ENCODE measurements around the gene SECISBP2. TPM values are rescaled to one million over a fixed set of nuclear protein-coding genes. Genes with fewer than 3 reads are reported as not detected.

Gene SECISBP2
- polyA plus RNA-seq, 1 of the 3 experiments (the other 2 are of a cell fraction): 21.2 TPM

- H3F3A ChIP-seq (replicated peaks; ENCODE audit: insufficient read depth): no peaks in the 10 kb centered on the region
- H3K79me2 ChIP-seq (ENCODE audit: insufficient read depth): no peaks in the 10 kb centered on the region
- H3K9ac ChIP-seq: no peak overlapping the region
- no peaks in the 10 kb centered on the region for H4K20me1 ChIP-seq (ENCODE audit: insufficient read depth)
- no peaks in the 10 kb centered on the region for H3K27me3 ChIP-seq (ENCODE audit: insufficient read depth)
- CTCF ChIA-PET: interaction anchor here (0.9 to 1.5 kb wide), 2 partner anchors 87 to 143 kb away, joined by 3 read pairs; partner anchors contain the start of gene SECISBP2
- peak overlapping the region in 1 of 2 experiments; percentile 58; a peak in 2 of 4 replicates for H3K27ac ChIP-seq (ENCODE audit: low read depth in 2 of 2, low read length in 1 of 2)
- WGBS (ENCODE audit: low lambda C conversion rate): 86% methylated on average over 11 of the region's 11 CpGs
- POLR2A ChIA-PET: no interaction called here
- H3K4me3 ChIP-seq (ENCODE audit: low read depth in 2 of 2, low read length in 1 of 2): no peak overlapping the region
- H3K4me2 ChIP-seq: no peak overlapping the region
- peak; percentile 57 for DNase-seq
- no peak overlapping the region for H2AFZ ChIP-seq (ENCODE audit: low read depth)
- no peaks in the 10 kb centered on the region for H3K36me3 ChIP-seq (replicated peaks in 1 of 2; ENCODE audit: control insufficient read depth in 1 of 2, insufficient read depth in 2 of 2, low read length in 1 of 2)
- H3K9me2 ChIP-seq: no peaks in the 10 kb centered on the region
- H3K9me3 ChIP-seq: no peaks in the 10 kb centered on the region
- TF ChIP-seq RAD21 (IDR thresholded peaks at IDR 0.05; ENCODE audit: low read length) (no peak), USF1 (IDR thresholded peaks at IDR 0.05; ENCODE audit: borderline replicate concordance, low read depth) (no peak)
- peaks cover 0 to 32% of the 10 kb centered on the region in 2 experiments; a peak in 1 of 4 replicates for H3K4me1 ChIP-seq (ENCODE audit: control insufficient read depth in 1 of 2, insufficient read depth in 2 of 2, low read depth in 1 of 2, low read length in 1 of 2)
Measured at GRCh38 chr9:89405826-89406225, 87.5 kb downstream of the SECISBP2 start.

DNA sequence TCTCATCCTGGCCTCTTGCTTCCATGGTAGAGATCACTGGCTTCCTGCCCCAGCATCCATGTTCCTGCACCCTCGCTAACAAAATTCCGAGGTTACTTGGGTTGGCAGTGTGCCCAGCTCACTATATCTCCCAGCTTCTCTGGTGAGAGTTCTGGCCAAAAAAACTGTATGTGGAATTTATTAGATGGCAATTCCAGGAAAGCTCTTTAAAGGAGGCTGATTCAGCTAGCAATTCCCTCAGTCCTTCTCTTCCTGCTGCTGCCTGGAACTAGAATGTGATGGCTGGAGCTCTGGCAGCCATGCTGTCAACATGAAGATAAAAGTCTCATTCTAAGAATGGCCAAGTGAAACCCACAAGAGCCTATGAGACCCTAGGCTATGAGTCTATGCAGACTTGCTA, 88.8 kb downstream of the SECISBP2 start:
- peak overlapping the region in 1 of 2 experiments; percentile 3; a peak in 1 of 4 replicates for H3K27ac ChIP-seq (ENCODE audit: low read depth in 2 of 2, low read length in 1 of 2)
- no peaks in the 10 kb centered on the region for H3K9me2 ChIP-seq
- no peak overlapping the region for H3K9ac ChIP-seq
- H3K4me2 ChIP-seq: no peak overlapping the region
- no peaks in the 10 kb centered on the region for H3K9me3 ChIP-seq
- H3K79me2 ChIP-seq (ENCODE audit: insufficient read depth): no peaks in the 10 kb centered on the region
- H2AFZ ChIP-seq (ENCODE audit: low read depth): no peak overlapping the region
- no peak for TF ChIP-seq YY1 (IDR thresholded peaks at IDR 0.05; ENCODE audit: low read depth)
- H3K36me3 ChIP-seq (replicated peaks in 1 of 2; ENCODE audit: control insufficient read depth in 1 of 2, insufficient read depth in 2 of 2, low read length in 1 of 2): no peaks in the 10 kb centered on the region
- H3F3A ChIP-seq (replicated peaks; ENCODE audit: insufficient read depth): no peaks in the 10 kb centered on the region
- ChIA-PET POLR2A (no interaction called here), CTCF (interaction anchor here (1.2 to 1.5 kb wide), 2 partner anchors 88 to 144 kb away, joined by 3 read pairs; partner anchors contain the start of gene SECISBP2)
- H4K20me1 ChIP-seq (ENCODE audit: insufficient read depth): no peaks in the 10 kb centered on the region
- no peaks in the 10 kb centered on the region for H3K27me3 ChIP-seq (ENCODE audit: insufficient read depth)
- peaks cover 0 to 38% of the 10 kb centered on the region in 2 experiments; a peak in 1 of 4 replicates for H3K4me1 ChIP-seq (ENCODE audit: control insufficient read depth in 1 of 2, insufficient read depth in 2 of 2, low read depth in 1 of 2, low read length in 1 of 2)
- no peak overlapping the region for H3K4me3 ChIP-seq (ENCODE audit: low read depth in 2 of 2, low read length in 1 of 2)
- WGBS (ENCODE audit: low lambda C conversion rate): 48% methylated on average over 2 of the region's 2 CpGs
- no peak for DNase-seq

GRCh38 chr9:89408628-89409101, 90.4 kb downstream of the SECISBP2 start:
- TF ChIP-seq, protein P1, sequence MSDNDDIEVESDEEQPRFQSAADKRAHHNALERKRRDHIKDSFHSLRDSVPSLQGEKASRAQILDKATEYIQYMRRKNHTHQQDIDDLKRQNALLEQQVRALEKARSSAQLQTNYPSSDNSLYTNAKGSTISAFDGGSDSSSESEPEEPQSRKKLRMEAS (IDR thresholded peaks at IDR 0.05; ENCODE audit: low read depth): no peak
- no peak for TF ChIP-seq TAF1 (IDR thresholded peaks at IDR 0.05; ENCODE audit: borderline replicate concordance, low read depth, low read length)
- no peak for TF ChIP-seq SMC3 (IDR thresholded peaks at IDR 0.05; ENCODE audit: low read depth, low read length)
- no peak for TF ChIP-seq FOXJ3 (CRISPR knock-in tag; IDR thresholded peaks at IDR 0.05)
- TF ChIP-seq TEAD4 (IDR thresholded peaks at IDR 0.05; ENCODE audit: borderline replicate concordance, insufficient read depth): no peak
- TF ChIP-seq, protein P2, sequence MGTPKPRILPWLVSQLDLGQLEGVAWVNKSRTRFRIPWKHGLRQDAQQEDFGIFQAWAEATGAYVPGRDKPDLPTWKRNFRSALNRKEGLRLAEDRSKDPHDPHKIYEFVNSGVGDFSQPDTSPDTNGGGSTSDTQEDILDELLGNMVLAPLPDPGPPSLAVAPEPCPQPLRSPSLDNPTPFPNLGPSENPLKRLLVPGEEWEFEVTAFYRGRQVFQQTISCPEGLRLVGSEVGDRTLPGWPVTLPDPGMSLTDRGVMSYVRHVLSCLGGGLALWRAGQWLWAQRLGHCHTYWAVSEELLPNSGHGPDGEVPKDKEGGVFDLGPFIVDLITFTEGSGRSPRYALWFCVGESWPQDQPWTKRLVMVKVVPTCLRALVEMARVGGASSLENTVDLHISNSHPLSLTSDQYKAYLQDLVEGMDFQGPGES (IDR thresholded peaks at IDR 0.05; ENCODE audit: low read depth, low read length): no peak
- no peak for TF ChIP-seq FOSL2 (IDR thresholded peaks at IDR 0.05; ENCODE audit: borderline replicate concordance, low read depth)
- TF ChIP-seq, protein P3, sequence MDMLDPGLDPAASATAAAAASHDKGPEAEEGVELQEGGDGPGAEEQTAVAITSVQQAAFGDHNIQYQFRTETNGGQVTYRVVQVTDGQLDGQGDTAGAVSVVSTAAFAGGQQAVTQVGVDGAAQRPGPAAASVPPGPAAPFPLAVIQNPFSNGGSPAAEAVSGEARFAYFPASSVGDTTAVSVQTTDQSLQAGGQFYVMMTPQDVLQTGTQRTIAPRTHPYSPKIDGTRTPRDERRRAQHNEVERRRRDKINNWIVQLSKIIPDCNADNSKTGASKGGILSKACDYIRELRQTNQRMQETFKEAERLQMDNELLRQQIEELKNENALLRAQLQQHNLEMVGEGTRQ (IDR thresholded peaks at IDR 0.05; ENCODE audit: borderline replicate concordance, low read depth, low read length): no peak
- no peak for TF ChIP-seq MXI1 (IDR thresholded peaks at IDR 0.05; ENCODE audit: low read depth, low read length)
- no peak for TF ChIP-seq ELF1 (IDR thresholded peaks at IDR 0.05)
- no peak for TF ChIP-seq RAD21 (IDR thresholded peaks at IDR 0.05; ENCODE audit: low read length)
- no peak for TF ChIP-seq RXRA (IDR thresholded peaks at IDR 0.05; ENCODE audit: borderline replicate concordance, low read depth)
- no peak for TF ChIP-seq EZH2phosphoT487 (IDR thresholded peaks at IDR 0.05; ENCODE audit: borderline replicate concordance, low read depth)
- TF ChIP-seq YY1 (IDR thresholded peaks at IDR 0.05; ENCODE audit: low read depth): no peak
- TF ChIP-seq RCOR1 (IDR thresholded peaks at IDR 0.05; ENCODE audit: low read length): no peak
- TF ChIP-seq EP300 (IDR thresholded peaks at IDR 0.05; ENCODE audit: borderline replicate concordance in 1 of 2, low read depth in 1 of 2, low read length in 1 of 2): no peak
- Histone ChIP-seq H4K20me1 (ENCODE audit: insufficient read depth) (no peaks in the 10 kb centered on the region), H3F3A (replicated peaks; ENCODE audit: insufficient read depth) (no peaks in the 10 kb centered on the region), H3K36me3 (replicated peaks in 1 of 2; ENCODE audit: control insufficient read depth in 1 of 2, insufficient read depth in 2 of 2, low read length in 1 of 2) (no peaks in the 10 kb centered on the region), H3K27me3 (ENCODE audit: insufficient read depth) (no peaks in the 10 kb centered on the region), H3K4me3 (ENCODE audit: low read depth in 2 of 2, low read length in 1 of 2) (no peak overlapping the region), H3K9ac (no peak overlapping the region), H3K27ac (ENCODE audit: low read depth in 2 of 2, low read length in 1 of 2) (peak overlapping the region in 1 of 2 experiments; percentile 28; a peak in 1 of 4 replicates), H3K4me1 (ENCODE audit: control insufficient read depth in 1 of 2, insufficient read depth in 2 of 2, low read depth in 1 of 2, low read length in 1 of 2) (peaks cover 0 to 54% of the 10 kb centered on the region in 2 experiments; a peak in 2 of 4 replicates), H3K79me2 (ENCODE audit: insufficient read depth) (no peaks in the 10 kb centered on the region), H2AFZ (ENCODE audit: low read depth) (no peak overlapping the region), H3K9me2 (no peaks in the 10 kb centered on the region), H3K9me3 (no peaks in the 10 kb centered on the region), H3K4me2 (no peak overlapping the region)
- ChIA-PET CTCF (no interaction called here), POLR2A (no interaction called here)
- 92% methylated on average over 11 of the region's 12 CpGs for WGBS (ENCODE audit: low lambda C conversion rate)
- no peak for DNase-seq
